ENCODE measurements around the gene RARG.

RARG gene

GRCh38 chr12:53255996-53256395, 24.0 kb upstream of the RARG start:
- Histone ChIP-seq H3K79me2 (no peaks in the 10 kb centered on the region), H3K9ac (no peak overlapping the region), H3K27ac (no peak overlapping the region), H3K9me3 (ENCODE audit: control insufficient read depth, low read length) (no peaks in the 10 kb centered on the region), H3K27me3 (ENCODE audit: control insufficient read depth, insufficient read depth, low read length) (no peaks in the 10 kb centered on the region), H2AFZ (no peak overlapping the region), H3K4me2 (ENCODE audit: low read length) (no peak overlapping the region), H3K36me3 (ENCODE audit: control insufficient read depth, insufficient read depth, low read length) (no peaks in the 10 kb centered on the region), H3K4me3 (ENCODE audit: low read depth, low read length) (no peak overlapping the region), H3K4me1 (peaks cover 8% of the 10 kb centered on the region)
- no peak for TF ChIP-seq CTCF (IDR thresholded peaks at IDR 0.05)

GRCh38 chr12:53254816-53255545, 23.0 kb upstream of the RARG start:
- H3K9ac ChIP-seq: no peak overlapping the region
- TF ChIP-seq CTCF (IDR thresholded peaks at IDR 0.05): no peak
- peaks cover 9% of the 10 kb centered on the region for H3K4me1 ChIP-seq
- H3K27ac ChIP-seq: no peak overlapping the region
- H3K27me3 ChIP-seq (ENCODE audit: control insufficient read depth, insufficient read depth, low read length): no peaks in the 10 kb centered on the region
- H3K4me3 ChIP-seq (ENCODE audit: low read depth, low read length): no peak overlapping the region
- no peaks in the 10 kb centered on the region for H3K36me3 ChIP-seq (ENCODE audit: control insufficient read depth, insufficient read depth, low read length)
- H3K79me2 ChIP-seq: no peaks in the 10 kb centered on the region
- H3K9me3 ChIP-seq (ENCODE audit: control insufficient read depth, low read length): no peaks in the 10 kb centered on the region
- H2AFZ ChIP-seq: no peak overlapping the region
- no peak overlapping the region for H3K4me2 ChIP-seq (ENCODE audit: low read length)

DNA sequence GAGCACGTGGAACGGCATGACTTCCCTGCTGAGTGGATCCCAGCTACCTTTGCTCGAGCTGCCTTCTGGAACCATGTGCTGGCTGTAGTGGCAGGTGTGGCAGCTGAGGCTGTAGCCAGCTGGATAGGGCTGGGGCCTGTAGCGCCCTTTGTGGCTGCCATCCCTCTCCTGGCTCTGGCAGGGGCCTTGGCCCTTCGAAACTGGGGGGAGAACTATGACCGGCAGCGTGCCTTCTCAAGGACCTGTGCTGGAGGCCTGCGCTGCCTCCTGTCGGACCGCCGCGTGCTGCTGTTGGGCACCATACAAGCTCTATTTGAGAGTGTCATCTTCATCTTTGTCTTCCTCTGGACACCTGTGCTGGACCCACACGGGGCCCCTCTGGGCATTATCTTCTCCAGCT, 21.3 kb upstream of the RARG start:
- H3K36me3 ChIP-seq (ENCODE audit: control insufficient read depth, insufficient read depth, low read length): no peaks in the 10 kb centered on the region
- no peaks in the 10 kb centered on the region for H3K27me3 ChIP-seq (ENCODE audit: control insufficient read depth, insufficient read depth, low read length)
- no peak overlapping the region for H3K4me3 ChIP-seq (ENCODE audit: low read depth, low read length)
- H2AFZ ChIP-seq: no peak overlapping the region
- no peaks in the 10 kb centered on the region for H3K79me2 ChIP-seq
- no peak overlapping the region for H3K27ac ChIP-seq
- H3K4me1 ChIP-seq: peaks cover 9% of the 10 kb centered on the region
- H3K9ac ChIP-seq: no peak overlapping the region
- no peak for TF ChIP-seq CTCF (IDR thresholded peaks at IDR 0.05)
- H3K4me2 ChIP-seq (ENCODE audit: low read length): no peak overlapping the region
- no peaks in the 10 kb centered on the region for H3K9me3 ChIP-seq (ENCODE audit: control insufficient read depth, low read length)

GRCh38 chr12:53252349-53252916, 20.4 kb upstream of the RARG start:
- peak overlapping the region; percentile 82 for H3K4me3 ChIP-seq (ENCODE audit: low read depth, low read length)
- peak overlapping the region; percentile 77 for H3K4me2 ChIP-seq (ENCODE audit: low read length)
- H3K9me3 ChIP-seq (ENCODE audit: control insufficient read depth, low read length): no peaks in the 10 kb centered on the region
- TF ChIP-seq CTCF (IDR thresholded peaks at IDR 0.05): no peak
- no peaks in the 10 kb centered on the region for H3K36me3 ChIP-seq (ENCODE audit: control insufficient read depth, insufficient read depth, low read length)
- H3K27ac ChIP-seq: peak overlapping the region; percentile 89
- H3K79me2 ChIP-seq: no peaks in the 10 kb centered on the region
- peaks cover 9% of the 10 kb centered on the region for H3K4me1 ChIP-seq
- H2AFZ ChIP-seq: peak overlapping the region; percentile 99
- no peaks in the 10 kb centered on the region for H3K27me3 ChIP-seq (ENCODE audit: control insufficient read depth, insufficient read depth, low read length)
- peak overlapping the region; percentile 89 for H3K9ac ChIP-seq

Measured in parathyroid adenoma (tissue), 2 donors.